Fibroblast of skin of right quadriceps (primary cell): ENCODE results near the gene RPL10.

Experiments
- DNase-seq: peaks from one replicate; pipeline ENCODE4 v3.0.0-alpha.2; 2013

RPL10 gene

GRCh38 chrX:154401918-154402621 lies 3.9 kb downstream of the RPL10 start:
- peak; percentile 33 for DNase-seq

GRCh38 chrX:154402622-154403127 lies 4.5 kb downstream of the RPL10 start:
- no peak for DNase-seq

- no peak for DNase-seq
Observed at GRCh38 chrX:154403192-154403591, 5.0 kb downstream of the RPL10 start.

GRCh38 chrX:154403858-154404257 lies 5.7 kb downstream of the RPL10 start:
- no peak for DNase-seq

- no peak for DNase-seq
Observed at GRCh38 chrX:154404625-154405192, 6.5 kb downstream of the RPL10 start.

- no peak for DNase-seq
Observed at GRCh38 chrX:154408659-154409221, 10.6 kb downstream of the RPL10 start.

GRCh38 chrX:154409222-154409871 lies 11.2 kb downstream of the RPL10 start, which contains the start of gene DNASE1L1:
DNASE1L1 (minus strand) TSS chrX:154409254; CDS start chrX:154405568, 3,686 bp downstream.
- peak; percentile 71 for DNase-seq

- peak; percentile 24 for DNase-seq
Observed at GRCh38 chrX:154411981-154412340, 13.8 kb downstream of the RPL10 start.

GRCh38 chrX:154412468-154412867 lies 14.3 kb downstream of the RPL10 start:
- no peak for DNase-seq

GRCh38 chrX:154413142-154413541 lies 15.0 kb downstream of the RPL10 start:
- no peak for DNase-seq

- DNase-seq, result no peak
Observed at GRCh38 chrX:154417157-154417556, 19.0 kb downstream of the RPL10 start.

GRCh38 chrX:154419189-154419588 lies 21.0 kb downstream of the RPL10 start:
- no peak for DNase-seq

GRCh38 chrX:154419688-154420401 lies 21.7 kb downstream of the RPL10 start:
- no peak for DNase-seq

GRCh38 chrX:154420402-154420756 lies 22.2 kb downstream of the RPL10 start:
- no peak for DNase-seq

GRCh38 chrX:154426916-154427770 lies 29.0 kb downstream of the RPL10 start:
- DNase-seq, result no peak

GRCh38 chrX:154428176-154429171 lies 30.3 kb downstream of the RPL10 start, which contains the start of gene ATP6AP1:
ATP6AP1 (plus strand) TSS chrX:154428677; CDS start chrX:154428693, 16 bp downstream.
- DNase-seq, result peak; percentile 94

GRCh38 chrX:154429711-154430110 lies 31.5 kb downstream of the RPL10 start:
- DNase-seq, result no peak

- DNase-seq, result no peak
Observed at GRCh38 chrX:154430479-154430878, 32.3 kb downstream of the RPL10 start.

- DNase-seq, result no peak
Observed at GRCh38 chrX:154430916-154431315, 32.7 kb downstream of the RPL10 start.

GRCh38 chrX:154431341-154431740 lies 33.2 kb downstream of the RPL10 start:
- DNase-seq, result no peak

GRCh38 chrX:154432210-154432609 lies 34.0 kb downstream of the RPL10 start:
- DNase-seq, result no peak
